Mucosa of descending colon (tissue), 3 donors: ENCODE results near the gene EPB41L1. TPM values are rescaled to one million over a fixed set of nuclear protein-coding genes. Genes with fewer than 3 reads are reported as not detected.

Source experiments
- ATAC-seq: fragments of 200-7000 bp; cut with Tn5 transposase; one replicate; pipeline ENCODE4 v1.9.1; 2020; ENCODE audit warnings: mild to moderate bottlenecking, moderate library complexity
- DNase-seq, 3 donors: peaks; one replicate each; pipeline ENCODE4 v3.0.0-alpha.2; 2020
- H3K36me3 ChIP-seq: fragments of 200-600 bp; one replicate; pipeline ENCODE4 v1.8.0; 2021; ENCODE audit warnings: low read depth, mild to moderate bottlenecking
- H3K4me1 ChIP-seq: fragments of 200-600 bp; one replicate; pipeline ENCODE4 v1.8.0; 2021; ENCODE audit warnings: low read depth, mild to moderate bottlenecking
- H3K4me3 ChIP-seq: fragments of 200-600 bp; one replicate; pipeline ENCODE4 v1.8.0; 2021; ENCODE audit warnings: mild to moderate bottlenecking
- H3K9me3 ChIP-seq: fragments of 200-600 bp; one replicate; pipeline ENCODE4 v1.8.0; 2021; ENCODE audit warnings: mild to moderate bottlenecking
- CTCF ChIP-seq: fragments of 200-600 bp; IDR thresholded peaks from one replicate; pipeline ENCODE4 v1.8.0; 2022; ENCODE audit warnings: antibody characterized with exemption, mild to moderate bottlenecking
- intact Hi-C, 2 donors: fragments of 100-400 bp; cut with DNase I in 1 of 2; cut with micrococcal nuclease in 1 of 2; formaldehyde crosslinking; loops; one replicate each; pipeline versions ENCODE4 v1.11.0 to v1.11.1; 2022; cut with DNase I, micrococcal nuclease
- total RNA-seq, 3 donors: library from RNA; stranded (reverse); fragmentation: NEBNext Ultra II Directional in 2 of 3; extraction: Animal tissue kit (Norgen Biotek cat#: 25700) in 2 of 3; gene quantifications; one replicate each; pipeline versions ENCODE4 v1.2.1 to v1.2.4, GENCODE V29; 2021 to 2023
- donor health status: DM: no; HTN: no; CAD: no; lungs with moderate emphysema.
- donor health status: DM: no; HTN: no; CAD: no.
- donor health status: DM: no; HTN: yes; CAD: no.

The EPB41L1 gene
- total RNA-seq, 3 donors from 2014 or later = 41.0 to 95.3 (median 71.7) TPM

DNA sequence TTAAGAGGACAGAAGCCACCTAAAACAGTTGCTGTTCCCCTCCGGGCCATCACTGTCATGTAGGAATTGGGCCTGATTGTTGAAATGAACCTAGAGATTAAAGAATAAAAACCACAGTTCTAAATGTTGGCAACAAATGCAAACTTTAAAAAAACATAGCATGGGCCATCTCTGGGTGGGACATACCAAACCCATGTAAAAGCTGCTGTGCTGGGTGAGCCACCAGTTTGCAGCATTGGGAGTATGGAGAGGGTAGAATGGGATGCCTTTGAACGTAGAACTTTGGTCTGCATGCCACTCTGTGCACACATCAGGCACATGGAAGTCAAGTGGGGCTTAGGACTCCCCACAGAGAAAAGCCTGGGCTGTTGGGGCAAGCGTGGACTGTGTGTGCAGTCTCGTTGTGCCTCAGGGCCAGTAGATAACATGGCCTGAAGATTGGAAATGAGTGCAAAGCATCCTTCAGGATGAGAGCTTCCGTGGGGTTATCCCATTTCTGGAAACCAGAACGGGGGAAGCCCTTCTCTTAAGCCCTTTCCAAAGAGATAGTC lies 28.1 kb downstream of the EPB41L1 start:
- intact Hi-C loops = no loop called here
- no peaks in the 10 kb centered on the region for H3K9me3 ChIP-seq
- no peak overlapping the region for H3K4me3 ChIP-seq
- no peak for DNase-seq
- no peak for ATAC-seq
- H3K4me1 ChIP-seq = no peaks in the 10 kb centered on the region
- no peak for TF ChIP-seq CTCF
- H3K36me3 ChIP-seq = no peaks in the 10 kb centered on the region

DNA sequence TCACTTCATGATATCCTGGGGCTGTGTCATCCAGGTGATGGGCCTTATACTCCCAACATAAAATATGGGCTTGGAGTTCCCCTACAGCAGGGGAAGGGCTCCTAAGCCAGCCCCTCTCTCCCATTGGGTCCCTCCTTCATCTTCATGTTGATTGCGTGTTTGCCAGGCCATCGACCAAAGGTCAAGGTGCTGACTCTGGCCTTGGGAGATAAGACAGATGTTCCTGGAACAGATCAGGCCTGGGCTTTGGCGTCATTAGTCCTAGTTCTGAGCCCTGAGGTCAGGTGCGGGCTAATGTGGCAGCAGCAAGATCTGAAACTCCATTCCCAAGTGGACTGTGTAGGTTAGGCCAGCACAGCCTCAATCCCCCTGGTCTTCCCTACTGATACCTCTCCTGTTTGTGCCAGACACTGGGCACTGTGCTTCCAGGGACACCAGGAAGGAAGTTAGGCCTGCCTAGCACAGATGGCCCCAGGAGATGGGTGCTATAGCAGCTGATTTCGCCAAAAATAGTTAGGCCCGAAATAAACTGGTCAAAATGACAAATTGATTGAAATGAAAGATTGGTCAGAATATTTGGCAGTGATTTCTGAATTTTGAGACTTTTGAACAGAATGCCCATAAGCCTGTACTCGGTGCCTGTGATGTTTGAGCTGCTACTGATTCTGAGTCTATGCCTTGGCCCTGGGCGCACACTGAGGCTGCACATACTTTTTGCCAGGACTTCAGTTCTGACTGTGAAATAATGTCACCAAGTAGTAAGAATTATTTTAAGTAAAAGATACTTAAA lies 28.8 kb downstream of the EPB41L1 start:
- ATAC-seq = peak; percentile 18
- no peak overlapping the region for H3K4me3 ChIP-seq
- no peak for TF ChIP-seq CTCF
- H3K9me3 ChIP-seq = no peaks in the 10 kb centered on the region
- no peaks in the 10 kb centered on the region for H3K4me1 ChIP-seq
- no peak for DNase-seq
- intact Hi-C loops = no loop called here
- no peaks in the 10 kb centered on the region for H3K36me3 ChIP-seq

DNA sequence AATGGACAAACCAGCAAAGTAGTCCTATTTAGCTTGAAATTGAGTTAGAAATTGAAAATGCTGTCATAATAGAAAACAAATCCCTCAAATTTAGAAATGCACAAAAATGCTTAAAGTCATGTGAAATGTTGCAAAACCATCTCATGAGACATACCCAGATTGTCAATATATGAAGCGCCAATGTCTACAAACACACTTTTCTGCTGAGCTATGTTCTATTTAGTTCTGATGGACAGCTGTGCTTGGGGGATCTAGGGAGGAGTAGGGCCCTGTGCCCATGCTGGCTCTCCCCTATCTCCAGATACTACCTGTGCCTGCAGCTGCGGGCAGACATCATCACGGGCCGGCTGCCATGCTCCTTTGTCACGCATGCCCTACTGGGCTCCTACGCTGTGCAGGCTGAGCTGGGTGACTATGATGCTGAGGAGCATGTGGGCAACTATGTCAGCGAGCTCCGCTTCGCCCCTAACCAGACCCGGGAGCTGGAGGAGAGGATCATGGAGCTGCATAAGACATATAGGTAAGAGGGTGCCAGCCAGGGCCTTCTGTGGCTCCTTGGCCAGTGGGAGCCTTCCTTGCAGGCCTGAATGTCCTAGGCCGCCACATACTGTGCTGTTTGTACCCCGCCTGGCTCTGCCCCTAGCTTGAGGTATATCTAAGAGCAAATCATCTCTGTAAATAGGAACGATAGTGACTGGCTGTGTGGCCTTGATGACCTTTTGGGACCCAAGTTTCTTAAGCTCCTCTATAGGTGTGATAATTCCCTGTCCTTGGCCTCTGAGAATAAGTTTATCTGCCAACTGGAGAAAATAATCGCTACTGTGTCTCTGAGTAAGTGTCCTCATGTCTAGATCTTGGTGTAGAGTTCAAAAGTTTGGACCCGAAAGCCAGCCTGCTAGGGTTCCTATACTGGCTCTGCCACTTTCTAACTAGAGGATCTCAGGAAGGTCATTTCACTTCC lies 30.6 kb downstream of the EPB41L1 start:
- ATAC-seq (no peak), DNase-seq (no peak)
- H3K36me3 ChIP-seq = no peaks in the 10 kb centered on the region
- no peak overlapping the region for H3K4me3 ChIP-seq
- intact Hi-C loops = no loop called here
- H3K4me1 ChIP-seq = no peaks in the 10 kb centered on the region
- TF ChIP-seq CTCF = no peak
- no peaks in the 10 kb centered on the region for H3K9me3 ChIP-seq

DNA sequence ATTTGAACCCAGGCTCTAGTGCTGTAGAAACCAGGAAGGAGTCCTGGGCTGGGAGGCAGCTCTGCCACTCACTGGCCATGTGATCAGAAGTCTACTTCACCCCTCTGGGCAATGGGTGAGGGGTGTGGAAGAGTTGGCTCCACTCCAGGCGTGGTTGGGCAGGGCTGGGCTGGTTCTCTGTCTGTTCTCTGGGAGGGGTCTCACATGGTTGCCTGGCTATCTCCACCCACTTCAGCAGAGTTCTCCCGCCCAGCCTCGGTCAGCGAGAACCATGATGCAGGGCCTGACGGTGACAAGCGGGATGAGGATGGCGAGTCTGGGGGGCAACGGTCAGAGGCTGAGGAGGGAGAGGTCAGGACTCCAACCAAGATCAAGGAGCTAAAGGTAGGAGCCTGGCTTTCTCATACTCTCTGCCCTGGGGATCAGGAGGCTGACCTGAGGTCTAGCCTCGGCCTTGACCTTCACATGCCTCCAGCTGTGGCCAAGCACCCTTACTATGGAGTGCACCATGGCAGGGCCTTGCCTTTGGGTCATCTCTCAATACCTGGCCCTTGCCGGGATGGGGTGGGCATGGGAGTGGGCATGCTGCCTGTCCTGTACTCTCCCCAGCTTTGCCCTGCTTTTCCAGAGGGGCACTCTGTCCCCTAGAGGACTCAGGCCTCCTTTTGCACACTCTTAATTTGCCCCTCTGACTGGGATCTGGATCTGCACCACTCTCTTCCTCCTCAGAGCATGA lies 39.6 kb downstream of the EPB41L1 start:
- ATAC-seq (no peak), DNase-seq (no peak)
- H3K9me3 ChIP-seq = no peaks in the 10 kb centered on the region
- TF ChIP-seq CTCF = no peak
- H3K4me3 ChIP-seq = no peak overlapping the region
- no peaks in the 10 kb centered on the region for H3K4me1 ChIP-seq
- intact Hi-C loops = no loop called here
- no peaks in the 10 kb centered on the region for H3K36me3 ChIP-seq

GRCh38 chr20:36196676-36197075 lies 42.1 kb downstream of the EPB41L1 start:
- H3K9me3 ChIP-seq = no peaks in the 10 kb centered on the region
- intact Hi-C loops = no loop called here
- H3K36me3 ChIP-seq = no peaks in the 10 kb centered on the region
- TF ChIP-seq CTCF = no peak
- no peaks in the 10 kb centered on the region for H3K4me1 ChIP-seq
- no peak for DNase-seq
- no peak overlapping the region for H3K4me3 ChIP-seq
- ATAC-seq = no peak
